ENCODE measurements around the gene COL25A1.

DNA sequence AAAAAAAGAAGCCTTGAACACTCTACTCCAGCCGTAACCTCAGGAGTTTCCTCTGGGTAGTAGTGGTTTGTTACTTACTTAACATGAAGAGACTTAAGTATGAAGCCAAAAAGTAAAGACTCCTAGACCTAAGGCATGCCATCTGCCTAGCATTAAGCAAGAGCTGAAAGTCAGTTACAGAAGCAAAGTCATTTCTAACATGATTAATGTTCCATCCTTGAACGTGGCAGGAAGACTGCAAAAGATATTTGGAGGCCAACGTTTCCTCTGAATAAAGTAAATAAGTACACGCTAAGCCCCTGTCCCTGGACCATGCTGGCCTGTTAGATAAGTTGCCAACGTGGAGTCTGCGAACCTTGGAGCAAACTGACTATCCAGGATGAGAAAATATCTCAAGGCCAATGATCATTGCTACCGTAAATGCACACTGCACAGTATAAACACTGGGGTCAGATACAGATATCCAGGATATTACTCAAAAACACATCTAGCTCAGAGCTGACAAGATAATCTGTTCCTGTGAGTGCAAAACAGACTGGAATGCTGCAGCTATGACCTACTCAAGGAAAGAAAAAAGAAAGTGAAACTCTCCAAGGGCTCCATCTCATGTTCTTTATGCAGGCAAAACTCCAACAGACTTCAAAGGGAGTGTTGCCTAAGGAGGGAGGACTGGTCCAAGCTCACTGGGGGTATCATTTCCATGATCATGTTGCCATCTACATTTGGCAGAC, 255.8 kb downstream of the COL25A1 start:
- no peak for TF ChIP-seq SUZ12 (IDR thresholded peaks at IDR 0.05)
- no peak for TF ChIP-seq FOXM1 (IDR thresholded peaks at IDR 0.05; ENCODE audit: borderline replicate concordance)
- no peak for TF ChIP-seq PKNOX1 (IDR thresholded peaks at IDR 0.05)
- no peak for TF ChIP-seq BHLHE40 (IDR thresholded peaks at IDR 0.05; ENCODE audit: borderline replicate concordance)
- no peak for TF ChIP-seq TARDBP (IDR thresholded peaks at IDR 0.05)
- TF ChIP-seq SP1 (IDR thresholded peaks at IDR 0.05): no peak
- no peak for TF ChIP-seq ZNF384 (IDR thresholded peaks at IDR 0.05)
- TF ChIP-seq ELF4 (IDR thresholded peaks at IDR 0.05): no peak
- TF ChIP-seq NFRKB (IDR thresholded peaks at IDR 0.05): no peak
- no peak for TF ChIP-seq LEF1 (IDR thresholded peaks at IDR 0.05; ENCODE audit: borderline replicate concordance)
- no peak for TF ChIP-seq ARNT (IDR thresholded peaks at IDR 0.05)
